Progenitor cell of endocrine pancreas (in vitro differentiated cells): ENCODE data around the gene FAM3B. TPM values are rescaled to one million over a fixed set of nuclear protein-coding genes. Genes with fewer than 3 reads are reported as not detected.

Experiments
- DNase-seq: peaks from one replicate; pipeline ENCODE4 v3.0.0; 2021; ENCODE audit warnings: low spot score; ENCODE audit not compliant: unreplicated experiment
- H3K27ac Mint-ChIP-seq: 2 replicates; pipeline ENCODE4 v1.8.0; 2021; ENCODE audit warnings: mild to moderate bottlenecking, moderate library complexity, mixed read lengths
- H3K27me3 Mint-ChIP-seq: 2 replicates; pipeline ENCODE4 v1.8.0; 2021; ENCODE audit warnings: mixed read lengths
- H3K36me3 Mint-ChIP-seq: 2 replicates; pipeline ENCODE4 v1.8.0; 2022; ENCODE audit warnings: mixed read lengths; ENCODE audit not compliant: insufficient read depth
- H3K4me1 Mint-ChIP-seq: 2 replicates; pipeline ENCODE4 v1.8.0; 2021; ENCODE audit warnings: low read depth, mixed read lengths
- H3K4me3 Mint-ChIP-seq: 2 replicates; pipeline ENCODE4 v1.8.0; 2021; ENCODE audit warnings: low read depth, mild to moderate bottlenecking, moderate library complexity, mixed read lengths
- H3K9me3 Mint-ChIP-seq: 2 replicates; pipeline ENCODE4 v1.8.0; 2021; ENCODE audit warnings: low read depth, mixed read lengths
- total RNA-seq: library from RNA; stranded (reverse); gene quantifications from 2 replicates; pipeline ENCODE4 v1.2.1, GENCODE V29; 2021
- TF ChIP-seq, protein P1 (sequence below): fragments of 200-600 bp; sonication (generic); IDR thresholded peaks from one replicate; pipeline ENCODE4 v1.5.0; 2021; ENCODE audit warnings: antibody characterized with exemption, mild to moderate bottlenecking; ENCODE audit not compliant: unreplicated experiment

FAM3B gene
- total RNA-seq, 1 donor from 2014 or later, result 8.2 TPM

DNA sequence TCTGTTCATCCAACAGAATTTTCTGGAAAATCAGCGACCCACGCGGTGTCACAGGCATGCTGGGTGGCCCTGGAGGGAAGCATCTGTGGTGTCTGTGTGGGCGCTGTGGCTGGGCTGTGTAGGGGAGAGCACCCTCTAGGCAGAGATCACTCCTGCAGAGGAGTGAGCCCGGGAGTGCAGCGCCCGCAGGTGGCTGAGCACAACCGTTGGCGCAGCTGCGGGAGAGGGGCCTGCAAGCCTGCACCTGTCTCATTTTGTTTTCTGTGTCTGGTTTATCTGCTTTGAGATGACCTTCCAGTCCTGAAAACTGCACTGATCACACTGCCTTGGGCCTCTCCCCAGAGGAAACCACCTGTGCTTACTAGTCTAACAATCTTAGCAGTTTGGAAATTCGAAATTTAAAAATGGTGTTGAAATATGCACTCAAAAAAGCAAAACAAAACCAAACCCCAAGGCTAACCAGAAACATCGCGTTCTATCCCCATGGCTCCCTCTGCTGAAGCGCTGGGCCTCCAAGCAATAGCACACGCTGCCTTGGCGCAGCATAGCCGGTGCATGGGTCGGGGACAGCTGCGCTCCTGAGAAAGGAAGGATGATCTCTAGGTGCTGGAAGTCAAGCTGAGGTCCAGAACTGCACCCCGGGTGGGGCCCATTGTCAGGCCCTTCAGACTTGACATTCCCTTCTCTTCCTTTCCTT, 4.8 kb downstream of the FAM3B start:
- H3K9me3 Mint-ChIP-seq, result no peaks in the 10 kb centered on the region
- H3K4me3 Mint-ChIP-seq, result no peak overlapping the region
- no peak for DNase-seq
- TF ChIP-seq, protein P1, sequence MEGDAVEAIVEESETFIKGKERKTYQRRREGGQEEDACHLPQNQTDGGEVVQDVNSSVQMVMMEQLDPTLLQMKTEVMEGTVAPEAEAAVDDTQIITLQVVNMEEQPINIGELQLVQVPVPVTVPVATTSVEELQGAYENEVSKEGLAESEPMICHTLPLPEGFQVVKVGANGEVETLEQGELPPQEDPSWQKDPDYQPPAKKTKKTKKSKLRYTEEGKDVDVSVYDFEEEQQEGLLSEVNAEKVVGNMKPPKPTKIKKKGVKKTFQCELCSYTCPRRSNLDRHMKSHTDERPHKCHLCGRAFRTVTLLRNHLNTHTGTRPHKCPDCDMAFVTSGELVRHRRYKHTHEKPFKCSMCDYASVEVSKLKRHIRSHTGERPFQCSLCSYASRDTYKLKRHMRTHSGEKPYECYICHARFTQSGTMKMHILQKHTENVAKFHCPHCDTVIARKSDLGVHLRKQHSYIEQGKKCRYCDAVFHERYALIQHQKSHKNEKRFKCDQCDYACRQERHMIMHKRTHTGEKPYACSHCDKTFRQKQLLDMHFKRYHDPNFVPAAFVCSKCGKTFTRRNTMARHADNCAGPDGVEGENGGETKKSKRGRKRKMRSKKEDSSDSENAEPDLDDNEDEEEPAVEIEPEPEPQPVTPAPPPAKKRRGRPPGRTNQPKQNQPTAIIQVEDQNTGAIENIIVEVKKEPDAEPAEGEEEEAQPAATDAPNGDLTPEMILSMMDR, result no peak
- no peaks in the 10 kb centered on the region for H3K36me3 Mint-ChIP-seq
- H3K4me1 Mint-ChIP-seq, result peaks cover 29% of the 10 kb centered on the region
- H3K27me3 Mint-ChIP-seq, result peaks cover 30% of the 10 kb centered on the region
- peak overlapping the region; percentile 86 for H3K27ac Mint-ChIP-seq

DNA sequence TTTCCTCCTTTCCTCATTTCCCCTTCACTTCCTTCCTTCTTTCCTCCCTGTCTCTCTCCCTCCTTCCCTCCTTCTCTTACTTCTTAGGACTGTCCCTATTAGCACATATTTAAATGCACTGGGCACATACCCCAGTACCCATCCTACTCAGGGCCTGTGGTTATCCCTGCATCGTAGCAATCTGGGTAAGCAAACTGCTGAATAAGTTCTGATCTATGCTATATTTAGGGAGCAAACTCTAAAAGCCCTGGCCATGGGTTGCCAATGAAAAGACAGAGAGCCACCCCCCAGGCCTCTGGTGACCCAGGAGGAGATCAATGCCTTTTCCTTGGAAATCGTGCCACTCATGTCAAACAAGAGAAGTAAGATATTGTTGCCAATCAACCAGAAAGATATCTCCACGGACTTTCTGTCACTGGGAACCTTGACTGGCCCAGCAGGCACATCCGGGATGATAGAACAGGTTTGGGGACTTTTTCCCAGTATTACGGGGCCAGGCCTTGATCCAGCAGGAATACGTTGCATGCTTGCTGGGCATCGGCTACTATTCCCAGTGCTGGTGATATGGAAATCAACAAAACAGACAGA, 5.4 kb downstream of the FAM3B start:
- H3K9me3 Mint-ChIP-seq, result no peaks in the 10 kb centered on the region
- H3K4me3 Mint-ChIP-seq, result peak overlapping the region; percentile 9
- peaks cover 30% of the 10 kb centered on the region for H3K27me3 Mint-ChIP-seq
- H3K4me1 Mint-ChIP-seq, result peaks cover 29% of the 10 kb centered on the region
- no peak for DNase-seq
- peak overlapping the region; percentile 86 for H3K27ac Mint-ChIP-seq
- no peaks in the 10 kb centered on the region for H3K36me3 Mint-ChIP-seq
- TF ChIP-seq, protein P1, result no peak

DNA sequence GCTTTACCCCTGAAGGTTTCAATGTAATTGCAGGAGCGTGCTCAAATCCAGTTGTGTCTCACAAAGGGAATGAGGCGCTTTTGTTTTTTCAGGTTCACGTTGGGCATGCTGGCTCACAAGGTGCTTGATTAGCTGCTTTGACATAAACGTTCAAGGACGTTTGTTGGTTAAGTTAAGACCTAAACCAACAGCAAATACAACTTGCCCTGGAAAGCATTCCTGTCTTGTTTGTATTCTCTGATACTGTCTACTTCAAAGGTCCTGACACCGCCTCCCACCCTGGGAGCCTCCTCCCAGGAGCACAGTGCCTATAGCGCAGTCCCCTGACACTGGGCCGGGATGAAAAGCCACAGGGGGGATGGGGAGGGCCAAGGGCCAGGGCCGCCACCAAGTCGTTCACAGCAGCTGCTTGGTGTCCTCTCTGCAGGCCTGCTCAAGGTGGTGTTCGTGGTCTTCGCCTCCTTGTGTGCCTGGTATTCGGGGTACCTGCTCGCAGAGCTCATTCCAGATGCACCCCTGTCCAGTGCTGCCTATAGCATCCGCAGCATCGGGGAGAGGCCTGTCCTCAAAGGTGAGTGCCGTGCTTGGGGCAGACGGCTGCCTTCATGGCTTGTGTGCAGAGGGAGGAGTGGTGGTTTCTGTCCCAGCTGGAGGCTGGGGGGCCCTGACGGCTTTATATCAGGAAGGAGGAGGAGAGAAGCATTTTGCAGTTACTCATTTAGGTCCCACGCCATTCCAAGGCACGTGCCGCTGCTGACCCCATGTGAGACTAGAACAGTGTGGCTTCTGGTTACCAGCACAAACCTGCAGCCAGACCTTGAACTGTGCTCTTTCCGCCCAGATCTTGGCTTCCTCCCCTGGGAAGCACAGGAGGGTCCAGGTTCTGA, 6.1 kb downstream of the FAM3B start:
- peaks cover 26% of the 10 kb centered on the region for H3K4me1 Mint-ChIP-seq
- DNase-seq, result peak; percentile 27
- TF ChIP-seq, protein P1, result no peak
- peak overlapping the region; percentile 86 for H3K27ac Mint-ChIP-seq
- H3K9me3 Mint-ChIP-seq, result no peaks in the 10 kb centered on the region
- H3K36me3 Mint-ChIP-seq, result no peaks in the 10 kb centered on the region
- peaks cover 25% of the 10 kb centered on the region for H3K27me3 Mint-ChIP-seq
- H3K4me3 Mint-ChIP-seq, result peak overlapping the region; percentile 9

DNA sequence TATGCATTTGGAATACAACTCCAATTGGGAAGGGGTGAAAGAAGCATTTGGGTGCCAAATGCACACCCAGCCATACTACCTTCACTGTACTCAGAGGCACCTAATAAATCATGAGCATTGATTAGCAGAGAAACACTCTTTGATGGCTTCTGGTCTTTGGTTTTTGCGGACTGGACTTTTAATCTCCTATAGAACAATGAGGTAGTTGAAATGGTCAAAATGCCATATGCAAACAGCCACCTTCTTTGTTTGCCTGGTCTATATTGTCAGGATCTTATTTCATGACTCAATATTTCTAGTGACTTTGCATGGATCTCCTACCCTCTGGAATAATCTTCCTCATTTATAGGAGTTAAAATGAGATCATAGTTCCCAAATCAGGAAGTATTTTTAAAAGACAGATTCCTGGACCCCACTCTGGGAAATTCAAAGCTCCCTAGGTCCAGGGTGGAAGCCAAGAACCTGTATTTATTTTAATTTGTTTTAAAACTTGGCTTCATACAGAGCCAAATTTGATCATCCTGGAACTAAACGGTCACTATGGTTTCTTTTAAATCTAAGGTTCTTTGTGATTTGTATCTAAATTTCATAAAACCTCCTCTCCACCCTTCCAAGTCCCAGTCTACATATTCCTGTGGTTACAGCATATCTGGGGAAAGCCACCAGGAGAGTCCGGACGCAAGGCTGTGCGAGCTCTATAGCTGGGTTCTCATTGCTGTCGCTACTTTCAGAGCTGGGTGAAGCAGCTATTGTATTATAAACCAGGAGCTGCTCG, 8.7 kb downstream of the FAM3B start:
- TF ChIP-seq, protein P1, result no peak
- no peak overlapping the region for H3K4me3 Mint-ChIP-seq
- no peaks in the 10 kb centered on the region for H3K36me3 Mint-ChIP-seq
- H3K9me3 Mint-ChIP-seq, result no peaks in the 10 kb centered on the region
- H3K4me1 Mint-ChIP-seq, result peaks cover 26% of the 10 kb centered on the region
- no peak overlapping the region for H3K27ac Mint-ChIP-seq
- DNase-seq, result no peak
- peaks cover 12% of the 10 kb centered on the region for H3K27me3 Mint-ChIP-seq
